ENCODE data around the gene ATP5ME. TPM values are rescaled to one million over a fixed set of nuclear protein-coding genes. Genes with fewer than 3 reads are reported as not detected.

The ATP5ME gene
- total RNA-seq, 1 donor from 2014 or later, result 255 TPM

- no peak for TF ChIP-seq EZH2 (IDR thresholded peaks at IDR 0.05; ENCODE audit: insufficient read depth, low read length)
- TF ChIP-seq CTCF (IDR thresholded peaks at IDR 0.05; ENCODE audit: insufficient read depth, low read depth, low read length), result no peak
- no peak for FAIRE-seq
Measured at GRCh38 chr4:712916-713632, 39.0 kb upstream of the ATP5ME start.

GRCh38 chr4:712093-712492 is 38.0 kb upstream of the ATP5ME start:
- Histone ChIP-seq H3K9me3 (ENCODE audit: insufficient read depth, low read depth, low read length) (no peaks in the 10 kb centered on the region), H3K4me3 (ENCODE audit: insufficient read depth, low read depth, low read length) (no peak overlapping the region), H3K27ac (ENCODE audit: low read depth, low read length) (no peak overlapping the region), H3K36me3 (ENCODE audit: insufficient read depth, low read length) (peaks cover 2% of the 10 kb centered on the region), H3K4me2 (ENCODE audit: low read length) (no peak overlapping the region), H4K20me1 (ENCODE audit: insufficient read depth, low read length) (peaks cover 71% of the 10 kb centered on the region), H3K27me3 (ENCODE audit: insufficient read depth, low read length) (no peaks in the 10 kb centered on the region), H3K79me2 (ENCODE audit: insufficient read depth, low read length) (peaks cover 88% of the 10 kb centered on the region), H3K4me1 (ENCODE audit: insufficient read depth, low read length) (peaks cover 8% of the 10 kb centered on the region), H3K9ac (ENCODE audit: low read length) (no peak overlapping the region), H2AFZ (ENCODE audit: low read depth, low read length) (no peak overlapping the region)
- Mint-ChIP-seq H3K4me3 (ENCODE audit: unreplicated experiment) (no peak overlapping the region), H3K9me3 (ENCODE audit: unreplicated experiment) (no peaks in the 10 kb centered on the region), H3K4me1 (ENCODE audit: low read depth, unreplicated experiment) (peaks cover 13% of the 10 kb centered on the region), H3K27me3 (ENCODE audit: low read depth, unreplicated experiment) (no peaks in the 10 kb centered on the region), H3K36me3 (ENCODE audit: low read depth, unreplicated experiment) (peaks cover 4% of the 10 kb centered on the region), H3K27ac (ENCODE audit: unreplicated experiment) (no peak overlapping the region)
- no peak for DNase-seq (ENCODE audit: low read depth)
- TF ChIP-seq EZH2 (IDR thresholded peaks at IDR 0.05; ENCODE audit: insufficient read depth, low read length) (no peak), CTCF (IDR thresholded peaks at IDR 0.05; ENCODE audit: insufficient read depth, low read depth, low read length) (no peak)
- FAIRE-seq, result no peak

More at GRCh38 chr4:712916-713632, 39.0 kb upstream of the ATP5ME start:
- Histone ChIP-seq H3K9ac (ENCODE audit: low read length) (no peak overlapping the region), H3K27ac (ENCODE audit: low read depth, low read length) (no peak overlapping the region), H3K79me2 (ENCODE audit: insufficient read depth, low read length) (peaks cover 91% of the 10 kb centered on the region), H3K4me2 (ENCODE audit: low read length) (no peak overlapping the region), H4K20me1 (ENCODE audit: insufficient read depth, low read length) (peaks cover 75% of the 10 kb centered on the region), H3K4me3 (ENCODE audit: insufficient read depth, low read depth, low read length) (no peak overlapping the region), H2AFZ (ENCODE audit: low read depth, low read length) (no peak overlapping the region), H3K9me3 (ENCODE audit: insufficient read depth, low read depth, low read length) (no peaks in the 10 kb centered on the region), H3K36me3 (ENCODE audit: insufficient read depth, low read length) (peaks cover 2% of the 10 kb centered on the region), H3K4me1 (ENCODE audit: insufficient read depth, low read length) (peaks cover 4% of the 10 kb centered on the region), H3K27me3 (ENCODE audit: insufficient read depth, low read length) (no peaks in the 10 kb centered on the region)
- H3K27ac Mint-ChIP-seq (ENCODE audit: unreplicated experiment), result no peak overlapping the region
- no peak for DNase-seq (ENCODE audit: low read depth)
- H3K9me3 Mint-ChIP-seq (ENCODE audit: unreplicated experiment), result no peaks in the 10 kb centered on the region
- peaks cover 4% of the 10 kb centered on the region for H3K36me3 Mint-ChIP-seq (ENCODE audit: low read depth, unreplicated experiment)
- no peaks in the 10 kb centered on the region for H3K27me3 Mint-ChIP-seq (ENCODE audit: low read depth, unreplicated experiment)
- no peak overlapping the region for H3K4me3 Mint-ChIP-seq (ENCODE audit: unreplicated experiment)
- peaks cover 19% of the 10 kb centered on the region for H3K4me1 Mint-ChIP-seq (ENCODE audit: low read depth, unreplicated experiment)

GRCh38 chr4:710916-711315 is 36.8 kb upstream of the ATP5ME start:
- H4K20me1 ChIP-seq (ENCODE audit: insufficient read depth, low read length), result peaks cover 74% of the 10 kb centered on the region
- no peak for TF ChIP-seq EZH2 (IDR thresholded peaks at IDR 0.05; ENCODE audit: insufficient read depth, low read length)
- TF ChIP-seq CTCF (IDR thresholded peaks at IDR 0.05; ENCODE audit: insufficient read depth, low read depth, low read length), result no peak
- peaks cover 10% of the 10 kb centered on the region for H3K4me1 ChIP-seq (ENCODE audit: insufficient read depth, low read length)
- Mint-ChIP-seq H3K4me3 (ENCODE audit: unreplicated experiment) (no peak overlapping the region), H3K4me1 (ENCODE audit: low read depth, unreplicated experiment) (peaks cover 13% of the 10 kb centered on the region), H3K27ac (ENCODE audit: unreplicated experiment) (no peak overlapping the region), H3K36me3 (ENCODE audit: low read depth, unreplicated experiment) (peaks cover 4% of the 10 kb centered on the region), H3K9me3 (ENCODE audit: unreplicated experiment) (no peaks in the 10 kb centered on the region), H3K27me3 (ENCODE audit: low read depth, unreplicated experiment) (no peaks in the 10 kb centered on the region)
- peaks cover 2% of the 10 kb centered on the region for H3K36me3 ChIP-seq (ENCODE audit: insufficient read depth, low read length)
- H3K79me2 ChIP-seq (ENCODE audit: insufficient read depth, low read length), result peaks cover 91% of the 10 kb centered on the region
- no peak overlapping the region for H3K4me2 ChIP-seq (ENCODE audit: low read length)
- H3K27ac ChIP-seq (ENCODE audit: low read depth, low read length), result no peak overlapping the region
- H2AFZ ChIP-seq (ENCODE audit: low read depth, low read length), result no peak overlapping the region
- no peak for FAIRE-seq
- H3K27me3 ChIP-seq (ENCODE audit: insufficient read depth, low read length), result no peaks in the 10 kb centered on the region
- H3K9me3 ChIP-seq (ENCODE audit: insufficient read depth, low read depth, low read length), result no peaks in the 10 kb centered on the region
- no peak overlapping the region for H3K4me3 ChIP-seq (ENCODE audit: insufficient read depth, low read depth, low read length)
- DNase-seq (ENCODE audit: low read depth), result no peak
- no peak overlapping the region for H3K9ac ChIP-seq (ENCODE audit: low read length)

Measured in astrocyte (in vitro differentiated cells and primary cell).